ENCODE results near the gene GNAL. TPM values are rescaled to one million over a fixed set of nuclear protein-coding genes. Genes with fewer than 3 reads are reported as not detected.
"Not testable (repeated sequence)": the region's sequence is repeated elsewhere in the genome, so short reads cannot be mapped to it uniquely, and the experiment has no call there.

GNAL gene
- total RNA-seq, 1 donor from 2014 or later: 14.7 TPM

DNA sequence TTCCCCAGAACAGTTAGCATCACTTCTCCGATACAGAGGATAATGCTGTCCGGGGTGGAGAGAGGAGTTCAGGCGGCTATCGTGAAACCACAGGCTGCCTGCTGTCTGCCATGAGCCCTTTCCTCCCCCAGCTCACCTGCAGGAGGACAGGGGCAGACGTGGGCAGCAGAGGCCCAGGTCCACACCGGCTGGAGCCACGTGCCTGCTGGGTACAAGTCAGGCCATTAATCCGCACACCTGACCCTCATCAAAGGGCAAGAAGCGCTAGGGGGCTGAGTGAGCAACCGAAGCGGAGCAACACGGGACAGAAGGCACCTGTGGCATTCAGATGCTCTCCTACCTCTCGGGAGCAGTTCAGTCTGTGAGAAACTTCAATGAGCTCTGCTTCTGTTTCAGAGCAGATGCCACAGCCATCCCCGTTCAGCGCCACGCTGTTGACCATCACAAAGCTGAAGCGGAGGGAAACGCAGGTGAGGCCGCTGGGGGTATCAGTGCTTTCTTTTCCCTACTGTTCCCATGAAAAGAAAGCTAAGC, 197.6 kb downstream of the GNAL start:
- no peaks in the 10 kb centered on the region for H3K36me3 ChIP-seq (ENCODE audit: control insufficient read depth, insufficient read depth, low read length)
- DNase-seq (ENCODE audit: low read depth): no peak
- no peak overlapping the region for H3K4me3 ChIP-seq (ENCODE audit: low read depth, low read length)
- H3K27me3 ChIP-seq (ENCODE audit: control insufficient read depth, insufficient read depth, low read length): no peaks in the 10 kb centered on the region
- TF ChIP-seq, protein P1, sequence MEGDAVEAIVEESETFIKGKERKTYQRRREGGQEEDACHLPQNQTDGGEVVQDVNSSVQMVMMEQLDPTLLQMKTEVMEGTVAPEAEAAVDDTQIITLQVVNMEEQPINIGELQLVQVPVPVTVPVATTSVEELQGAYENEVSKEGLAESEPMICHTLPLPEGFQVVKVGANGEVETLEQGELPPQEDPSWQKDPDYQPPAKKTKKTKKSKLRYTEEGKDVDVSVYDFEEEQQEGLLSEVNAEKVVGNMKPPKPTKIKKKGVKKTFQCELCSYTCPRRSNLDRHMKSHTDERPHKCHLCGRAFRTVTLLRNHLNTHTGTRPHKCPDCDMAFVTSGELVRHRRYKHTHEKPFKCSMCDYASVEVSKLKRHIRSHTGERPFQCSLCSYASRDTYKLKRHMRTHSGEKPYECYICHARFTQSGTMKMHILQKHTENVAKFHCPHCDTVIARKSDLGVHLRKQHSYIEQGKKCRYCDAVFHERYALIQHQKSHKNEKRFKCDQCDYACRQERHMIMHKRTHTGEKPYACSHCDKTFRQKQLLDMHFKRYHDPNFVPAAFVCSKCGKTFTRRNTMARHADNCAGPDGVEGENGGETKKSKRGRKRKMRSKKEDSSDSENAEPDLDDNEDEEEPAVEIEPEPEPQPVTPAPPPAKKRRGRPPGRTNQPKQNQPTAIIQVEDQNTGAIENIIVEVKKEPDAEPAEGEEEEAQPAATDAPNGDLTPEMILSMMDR (IDR thresholded peaks at IDR 0.05; ENCODE audit: insufficient read depth, low read length, poor library complexity, severe bottlenecking): no peak

DNA sequence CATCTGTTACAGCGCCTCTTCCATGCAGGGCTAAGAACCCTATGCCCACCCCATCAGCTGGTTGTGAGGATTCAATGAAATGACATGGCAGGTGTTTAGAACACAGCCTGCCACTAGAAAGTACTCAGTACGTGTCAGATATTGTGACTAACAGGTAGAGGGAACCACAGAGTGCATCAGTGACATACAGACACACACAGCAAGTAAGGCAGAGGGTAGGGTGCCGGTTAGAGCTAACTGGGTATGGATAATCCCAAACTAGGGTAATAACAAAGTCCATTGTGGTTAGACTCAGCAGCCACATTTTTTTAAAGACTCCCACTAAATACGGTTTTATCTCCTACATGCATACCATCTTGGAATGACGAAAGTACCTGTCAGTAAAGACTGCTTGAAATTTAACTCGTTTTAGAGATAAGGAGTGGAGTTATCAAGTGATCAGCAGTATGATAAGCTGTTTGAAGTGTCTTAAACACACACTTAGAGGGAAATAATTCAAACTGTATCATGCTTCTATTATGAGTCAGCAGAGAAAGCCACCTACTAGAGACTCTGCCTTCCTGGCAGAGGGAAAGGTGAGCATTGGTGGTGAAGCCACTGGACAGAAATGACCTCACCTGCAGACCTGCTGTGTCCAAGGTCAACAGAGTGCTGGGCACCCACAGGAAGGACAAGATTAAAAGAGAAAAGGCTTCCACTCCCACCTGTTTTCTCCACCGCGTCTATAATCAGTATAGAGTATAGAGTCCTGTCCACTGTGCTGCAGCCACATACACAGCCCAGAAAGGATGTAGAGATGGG, 198.5 kb downstream of the GNAL start:
- H3K36me3 ChIP-seq (ENCODE audit: control insufficient read depth, insufficient read depth, low read length): no peaks in the 10 kb centered on the region

DNA sequence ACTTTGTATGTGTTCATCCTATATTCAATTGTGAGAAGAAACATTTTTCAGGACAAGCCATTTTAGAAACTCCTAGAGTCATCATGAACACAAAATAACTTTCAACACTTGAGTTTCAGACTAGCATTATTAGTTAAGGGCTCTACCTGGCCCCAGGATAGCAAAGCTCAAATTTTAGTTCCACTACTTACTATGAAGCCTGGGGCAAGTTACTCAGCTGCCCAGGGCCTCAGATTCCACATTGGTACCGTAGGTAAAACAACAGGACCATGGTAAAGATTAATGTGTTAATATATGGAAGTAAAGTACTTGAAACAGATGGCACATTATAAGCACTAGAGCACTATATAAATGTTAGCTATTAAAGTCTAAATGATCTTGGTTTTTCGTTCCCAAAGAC, 199.7 kb downstream of the GNAL start:
- DNase-seq (ENCODE audit: low read depth): no peak
- no peaks in the 10 kb centered on the region for H3K27me3 ChIP-seq (ENCODE audit: control insufficient read depth, insufficient read depth, low read length)
- TF ChIP-seq, protein P1 (IDR thresholded peaks at IDR 0.05; ENCODE audit: insufficient read depth, low read length, poor library complexity, severe bottlenecking): no peak
- no peak overlapping the region for H3K4me3 ChIP-seq (ENCODE audit: low read depth, low read length)
- H3K36me3 ChIP-seq (ENCODE audit: control insufficient read depth, insufficient read depth, low read length): no peaks in the 10 kb centered on the region

More for the DNA sequence above, 198.5 kb downstream of the GNAL start:
- no peak for DNase-seq (ENCODE audit: low read depth)
- Histone ChIP-seq H3K27me3 (ENCODE audit: control insufficient read depth, insufficient read depth, low read length) (no peaks in the 10 kb centered on the region), H3K4me3 (ENCODE audit: low read depth, low read length) (no peak overlapping the region)
- TF ChIP-seq, protein P1 (IDR thresholded peaks at IDR 0.05; ENCODE audit: insufficient read depth, low read length, poor library complexity, severe bottlenecking): no peak

DNA sequence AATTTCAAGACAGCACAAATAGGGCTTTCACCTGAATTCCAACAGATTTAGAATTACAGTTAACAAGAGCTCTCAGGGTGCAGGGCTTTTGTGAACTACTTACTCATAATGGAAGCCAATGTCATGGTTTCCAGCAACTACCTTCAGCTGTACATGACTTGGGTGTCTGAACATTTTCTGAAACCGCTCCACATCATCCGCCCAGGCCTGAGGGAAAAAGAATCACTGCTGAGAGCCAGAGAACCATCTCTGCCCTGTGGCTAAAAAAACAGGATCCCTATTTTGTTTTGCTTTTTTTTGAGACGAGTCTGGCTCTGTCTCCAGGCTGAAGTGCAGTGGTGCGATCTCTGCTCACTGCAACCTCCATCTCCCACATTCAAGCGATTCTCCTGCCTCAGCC, 200.2 kb downstream of the GNAL start:
- DNase-seq (ENCODE audit: low read depth): no peak
- Histone ChIP-seq H3K36me3 (ENCODE audit: control insufficient read depth, insufficient read depth, low read length) (no peaks in the 10 kb centered on the region), H3K27me3 (ENCODE audit: control insufficient read depth, insufficient read depth, low read length) (no peaks in the 10 kb centered on the region), H3K4me3 (ENCODE audit: low read depth, low read length) (no peak overlapping the region)
- TF ChIP-seq, protein P1 (IDR thresholded peaks at IDR 0.05; ENCODE audit: insufficient read depth, low read length, poor library complexity, severe bottlenecking): no peak

DNA sequence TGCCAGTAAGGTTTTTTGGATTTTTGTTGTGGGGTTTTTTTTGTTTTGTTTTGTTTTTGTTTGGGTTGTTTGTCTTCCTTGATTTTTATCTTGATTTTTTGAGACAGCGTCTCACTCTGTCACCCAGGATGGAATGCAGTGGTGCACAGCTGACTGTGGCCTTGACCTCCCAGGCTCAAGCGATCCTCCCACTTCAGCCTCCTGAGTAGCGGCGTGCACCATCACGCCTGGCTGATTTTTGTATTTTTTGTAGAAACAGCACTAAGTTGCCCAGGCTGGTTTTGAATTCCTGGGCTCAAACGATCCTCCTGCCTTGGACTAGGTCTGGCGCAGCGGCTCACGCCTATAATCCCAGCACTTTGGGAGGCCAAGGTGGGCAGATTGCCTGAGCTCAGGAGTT, 202.7 kb downstream of the GNAL start:
- no peaks in the 10 kb centered on the region for H3K36me3 ChIP-seq (ENCODE audit: control insufficient read depth, insufficient read depth, low read length)
- TF ChIP-seq, protein P1 (IDR thresholded peaks at IDR 0.05; ENCODE audit: insufficient read depth, low read length, poor library complexity, severe bottlenecking): no peak
- no peaks in the 10 kb centered on the region for H3K27me3 ChIP-seq (ENCODE audit: control insufficient read depth, insufficient read depth, low read length)
- no peak for DNase-seq (ENCODE audit: low read depth)
- H3K4me3 ChIP-seq (ENCODE audit: low read depth, low read length): no peak overlapping the region

DNA sequence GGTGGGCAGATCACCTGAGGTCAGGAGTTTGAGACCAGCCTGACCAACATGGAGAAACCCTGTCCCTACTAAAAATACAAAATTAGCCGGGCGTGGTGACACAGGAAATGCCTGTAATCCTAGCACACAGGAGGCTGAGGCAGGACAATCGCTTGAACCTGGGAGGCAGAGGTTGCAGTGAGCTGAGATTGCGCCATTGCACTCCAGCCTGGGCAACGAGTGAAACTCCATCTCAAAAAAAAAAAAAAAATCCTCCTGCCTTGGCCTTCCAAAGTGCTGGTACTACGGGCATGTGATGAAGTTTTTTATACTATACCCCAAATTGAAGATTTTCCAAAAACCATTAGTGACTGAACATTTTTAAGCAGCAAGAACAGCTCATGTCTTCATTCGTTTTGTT, 203.4 kb downstream of the GNAL start:
- not testable (repeated sequence) for DNase-seq (ENCODE audit: low read depth); H3K36me3 ChIP-seq (ENCODE audit: control insufficient read depth, insufficient read depth, low read length); H3K27me3 ChIP-seq (ENCODE audit: control insufficient read depth, insufficient read depth, low read length); H3K4me3 ChIP-seq (ENCODE audit: low read depth, low read length)

Data from kidney epithelial cell (primary cell).